Lower leg skin (tissue), 4 donors: ENCODE measurements around the gene LRRFIP1. TPM values are rescaled to one million over a fixed set of nuclear protein-coding genes. Genes with fewer than 3 reads are reported as not detected.

Experiments
- DNase-seq, 2 donors: peaks; one replicate each; pipeline ENCODE4 v3.0.0-alpha.2; 2019; ENCODE audit warnings: low spot score in 2 of 2
- H3K4me3 ChIP-seq: fragments of 200-600 bp; sonication (generic); 2 replicates; pipeline ENCODE4 v1.5.1; 2017; ENCODE audit warnings: mild to moderate bottlenecking, low read depth; ENCODE audit not compliant: poor library complexity, severe bottlenecking
- CTCF ChIP-seq, 3 donors: fragments of 450-650 bp; IDR thresholded peaks; one replicate each; pipeline ENCODE4 v1.5.1; 2016; ENCODE audit warnings: antibody characterized with exemption in 3 of 3, mild to moderate bottlenecking in 3 of 3, moderate library complexity in 2 of 3
- POLR2A ChIP-seq, 2 donors: fragments of 450-650 bp; IDR thresholded peaks; one replicate each; pipeline ENCODE4 v1.6.1; 2016 to 2017; ENCODE audit warnings: antibody characterized with exemption in 2 of 2, mild to moderate bottlenecking in 1 of 2, moderate library complexity in 1 of 2
- WGBS, 2 donors: methylation state at CpG; one replicate each; pipeline ENCODE4 v1.1.5; 2018; 5-methylcytosine and 5-hydroxymethylcytosine counted together
- intact Hi-C: fragments of 100-400 bp; cut with DNase I; formaldehyde crosslinking; loops from one replicate; pipeline ENCODE4 v1.15.0; 2023; ENCODE audit warnings: low total_unique reads
- total RNA-seq, 4 donors: library from RNA; depleted of rRNA; stranded (reverse); fragments of >200 nt; gene quantifications; one replicate each; pipeline ENCODE4 v1.1.0, GENCODE V29; 2016

Gene LRRFIP1
- total RNA-seq, 4 donors from 2014 or later, result 45.5 to 88.0 (median 67.5) TPM

GRCh38 chr2:237624565-237624964, 2.8 kb upstream of the LRRFIP1 start:
- TF ChIP-seq POLR2A (IDR thresholded peaks at IDR 0.05) (no peak), CTCF (IDR thresholded peaks at IDR 0.05) (no peak)
- H3K4me3 ChIP-seq, result no peak overlapping the region
- 95% methylated on average over 6 of the region's 6 CpGs for WGBS, 2 donors
- intact Hi-C loops, result no loop called here
- no peak for DNase-seq

GRCh38 chr2:237625216-237625705, 2.1 kb upstream of the LRRFIP1 start:
- DNase-seq, result peak in 1 of 2 donors; percentile 66
- TF ChIP-seq POLR2A (IDR thresholded peaks at IDR 0.05) (no peak), CTCF (IDR thresholded peaks at IDR 0.05) (no peak)
- WGBS, 2 donors, result 64 to 74% methylated on average over 10 of the region's 10 CpGs
- no peak overlapping the region for H3K4me3 ChIP-seq
- intact Hi-C loops, result no loop called here

GRCh38 chr2:237625777-237626176, 1.6 kb upstream of the LRRFIP1 start:
- WGBS, 2 donors, result 56 to 66% methylated on average over 6 of the region's 6 CpGs
- H3K4me3 ChIP-seq, result no peak overlapping the region
- intact Hi-C loops, result no loop called here
- no peak for DNase-seq
- TF ChIP-seq POLR2A (IDR thresholded peaks at IDR 0.05) (no peak), CTCF (IDR thresholded peaks at IDR 0.05) (no peak)

- DNase-seq, result no peak
- TF ChIP-seq CTCF (IDR thresholded peaks at IDR 0.05) (no peak), POLR2A (IDR thresholded peaks at IDR 0.05) (no peak)
- 23 to 35% methylated on average over 18 to 50 of the region's 54 CpGs for WGBS, 2 donors
- no peak overlapping the region for H3K4me3 ChIP-seq
- intact Hi-C loops, result no loop called here
Observed at GRCh38 chr2:237626813-237627440, 460 bp upstream of the LRRFIP1 start.

- WGBS, 2 donors, result 55 to 60% methylated on average over 14 of the region's 14 CpGs
- DNase-seq, result no peak
- peak overlapping the region; percentile 33 for H3K4me3 ChIP-seq
- intact Hi-C loops, result no loop called here
- TF ChIP-seq CTCF (IDR thresholded peaks at IDR 0.05), result no peak
- no peak for TF ChIP-seq POLR2A (IDR thresholded peaks at IDR 0.05)
Observed at GRCh38 chr2:237628247-237629187, 1.1 kb downstream of the LRRFIP1 start.
